ENCODE results near the gene AMOTL1.
"Not testable (repeated sequence)": the region's sequence is repeated elsewhere in the genome, so short reads cannot be mapped to it uniquely, and the experiment has no call there.

The AMOTL1 gene

DNA sequence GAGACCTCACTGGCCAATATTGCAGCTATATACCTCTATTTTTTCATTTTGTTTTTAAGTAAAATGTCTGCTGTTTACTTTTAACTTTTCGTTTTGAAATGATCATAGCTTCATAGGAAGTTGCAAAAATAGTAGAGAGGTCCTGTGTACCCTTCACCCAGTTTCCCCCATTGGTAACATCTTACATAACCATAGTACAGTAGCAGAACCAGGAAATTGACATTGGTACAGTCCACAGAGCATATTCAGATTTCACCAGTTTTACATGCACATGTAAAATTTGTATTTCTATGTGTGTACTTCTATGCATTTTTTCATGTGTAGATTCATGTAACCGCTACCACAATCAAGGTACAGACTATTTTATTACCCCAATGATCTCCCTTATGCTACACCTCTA, 3.8 kb downstream of the AMOTL1 start:
- DNase-seq, result no peak

DNA sequence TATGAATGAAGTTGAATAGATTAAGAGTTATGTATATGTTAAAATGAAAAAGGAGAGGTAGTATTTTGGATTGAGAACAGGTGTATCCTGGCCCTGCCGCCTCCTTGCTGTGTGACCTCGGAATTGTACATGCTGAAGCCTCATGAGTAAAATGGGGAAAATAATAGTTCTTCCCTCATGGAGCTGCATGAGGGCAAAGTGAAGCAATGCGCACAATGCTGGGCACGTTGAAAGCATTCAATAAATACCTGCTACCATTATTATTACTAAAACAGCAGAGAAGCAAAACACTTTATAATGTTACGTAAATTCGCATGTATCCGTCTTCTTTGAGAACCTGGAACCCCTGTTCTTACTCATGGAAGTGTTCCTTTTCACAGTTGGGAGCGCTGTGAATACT, 5.7 kb downstream of the AMOTL1 start:
- DNase-seq, result no peak

DNA sequence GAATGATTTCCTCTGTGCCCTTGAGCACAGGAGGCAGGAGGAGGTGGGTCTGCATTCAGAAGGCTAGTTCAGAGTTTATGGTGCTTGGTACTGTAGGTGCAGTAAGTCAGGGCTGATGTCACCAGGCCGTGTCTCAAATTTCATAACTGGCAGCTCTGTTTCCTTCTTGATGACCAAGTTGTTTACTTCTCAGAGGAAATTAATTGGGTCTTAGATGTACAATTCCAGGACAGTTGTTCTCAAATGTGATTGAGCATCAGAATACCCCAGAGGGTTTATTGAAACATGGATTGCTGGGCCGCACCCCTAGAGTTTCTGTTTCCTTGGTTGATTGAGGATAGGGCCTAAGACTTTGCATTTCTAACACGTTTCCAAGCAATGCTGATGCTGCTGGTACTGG, 6.2 kb downstream of the AMOTL1 start:
- no peak for DNase-seq

DNA sequence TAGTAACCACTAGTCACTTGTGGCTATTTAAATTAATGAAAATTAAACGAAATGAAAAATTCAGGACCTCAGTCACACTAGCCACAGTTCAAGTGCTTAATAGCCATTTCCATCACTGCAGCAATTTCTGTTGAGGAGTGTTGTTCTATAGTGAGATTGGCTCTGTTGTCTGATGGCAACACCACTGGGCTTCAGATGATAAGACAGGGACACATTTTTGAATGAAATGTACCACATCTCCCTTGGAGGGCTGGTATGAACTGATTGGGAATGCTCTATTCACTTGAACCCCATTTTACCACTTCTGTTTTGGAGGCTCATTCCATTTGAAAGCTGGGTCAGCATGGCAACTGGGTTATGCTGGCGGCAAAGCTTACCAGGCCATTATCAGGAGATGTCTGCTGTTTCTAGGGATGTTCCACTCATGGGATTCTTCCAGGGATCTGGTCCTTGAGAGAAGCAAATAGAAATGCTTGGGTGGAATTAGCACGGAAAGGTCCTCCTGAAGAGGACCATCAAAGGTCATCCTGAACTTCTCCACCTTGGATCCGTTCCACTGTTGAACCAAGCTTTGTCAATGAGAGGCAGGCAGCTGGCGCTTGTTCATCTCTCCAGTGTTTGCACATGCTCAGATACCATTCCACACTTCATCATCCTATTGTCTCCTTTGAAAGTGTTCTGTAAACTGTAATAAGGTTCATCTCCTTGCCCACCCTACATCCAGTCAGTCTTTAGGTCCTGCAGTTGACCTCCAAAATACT, 7.6 kb downstream of the AMOTL1 start:
- no peak for DNase-seq

DNA sequence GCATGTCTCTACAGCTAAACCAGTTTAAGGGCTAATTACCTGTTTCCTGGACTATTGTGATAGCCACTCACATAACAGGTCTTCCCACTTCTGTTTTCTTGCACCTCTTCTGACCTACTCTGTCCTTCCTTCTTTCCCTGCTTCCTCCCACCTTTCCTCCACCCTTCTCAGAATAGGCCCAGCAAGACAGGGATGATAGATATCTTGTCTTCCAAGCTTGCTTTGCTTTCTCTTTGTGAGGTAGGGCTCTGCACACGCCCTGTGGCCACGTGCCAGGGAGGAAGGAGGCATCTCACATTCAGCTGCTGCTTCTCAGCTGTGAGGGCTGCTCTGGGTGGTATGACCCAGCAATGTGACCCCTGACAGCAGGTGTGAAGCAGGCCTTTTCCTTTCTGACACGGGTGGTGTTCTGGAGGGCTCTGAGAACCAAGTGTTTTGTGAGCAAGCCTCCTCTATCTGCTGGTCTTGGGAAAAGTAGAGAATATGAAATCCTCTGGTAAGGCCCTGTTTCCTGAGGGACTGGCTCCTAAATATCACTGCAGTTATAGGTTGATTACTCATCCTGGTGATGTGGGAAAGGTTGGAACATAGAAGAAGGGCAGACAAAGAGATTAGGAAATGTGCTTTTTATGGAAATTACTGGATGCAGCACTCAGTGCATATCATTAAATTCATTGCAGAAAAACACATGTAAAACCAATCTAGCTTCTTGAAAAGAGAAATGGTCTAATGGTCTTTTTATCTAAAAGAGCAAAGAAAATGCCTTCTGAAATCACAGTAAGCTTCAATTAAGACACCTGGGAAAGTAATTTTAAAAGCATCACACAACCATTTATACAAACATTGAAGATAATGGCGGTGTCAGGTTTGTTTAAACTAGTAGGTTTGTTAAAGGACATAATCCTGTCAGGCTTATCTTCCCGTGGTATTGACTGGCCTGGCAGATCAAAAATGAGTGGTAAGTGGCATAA, 8.5 kb downstream of the AMOTL1 start:
- peak; percentile 68 for DNase-seq

DNA sequence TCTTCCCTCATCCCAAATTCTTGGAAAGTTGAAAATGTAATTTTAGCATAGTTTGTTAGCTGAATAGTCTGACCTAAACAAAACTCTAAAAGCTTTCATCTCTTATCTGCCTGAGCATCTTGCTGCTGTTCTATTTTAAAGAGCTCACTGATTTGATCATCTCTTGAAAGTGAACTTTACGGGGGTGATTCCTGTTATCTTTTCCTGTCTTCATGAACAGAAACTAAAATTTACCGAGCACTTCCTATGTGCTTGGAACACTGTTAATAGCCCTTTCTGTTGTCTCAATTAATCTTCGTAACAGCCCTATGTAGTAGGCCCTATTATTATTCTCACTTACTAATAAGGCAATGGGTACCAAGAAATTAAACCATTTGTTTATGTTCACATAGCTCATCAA, 12.3 kb downstream of the AMOTL1 start:
- DNase-seq, result no peak

DNA sequence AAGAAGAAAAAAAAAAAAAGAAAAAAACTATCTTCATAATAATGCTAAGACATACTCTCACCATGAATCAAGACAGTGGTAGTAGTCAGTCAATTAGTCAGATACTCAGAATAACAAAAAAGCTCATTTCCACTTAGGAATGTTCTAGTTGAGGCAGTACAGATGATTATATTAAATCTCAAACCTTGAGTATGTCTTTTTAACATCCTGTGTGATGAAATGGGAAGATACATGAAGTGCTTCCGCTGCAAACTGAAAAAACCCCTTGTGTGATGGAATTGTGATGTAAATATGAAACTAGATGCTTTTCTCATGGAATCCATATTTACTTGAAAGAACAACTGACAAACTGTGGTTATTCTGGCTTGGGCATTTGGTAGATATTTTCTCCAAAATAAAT, 13.7 kb downstream of the AMOTL1 start:
- DNase-seq, result peak; percentile 54

DNA sequence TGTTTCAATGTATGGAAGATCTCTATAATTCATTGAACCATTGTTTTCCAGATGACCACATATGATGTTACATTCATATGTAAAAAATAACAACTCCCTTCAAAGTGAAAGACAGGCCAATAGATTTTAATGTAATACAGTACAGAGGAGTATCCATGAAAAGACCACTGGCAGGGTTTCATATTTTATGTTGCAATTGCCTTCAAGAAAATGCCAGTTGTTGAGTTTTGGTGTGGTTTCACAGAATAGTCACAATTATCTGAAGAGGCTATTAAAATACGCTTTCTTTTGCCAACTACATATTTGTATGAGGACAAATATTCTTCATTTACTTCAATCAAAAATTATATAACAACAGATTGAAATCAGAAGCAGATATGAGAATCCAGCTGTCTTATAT, 14.3 kb downstream of the AMOTL1 start:
- DNase-seq, result no peak

DNA sequence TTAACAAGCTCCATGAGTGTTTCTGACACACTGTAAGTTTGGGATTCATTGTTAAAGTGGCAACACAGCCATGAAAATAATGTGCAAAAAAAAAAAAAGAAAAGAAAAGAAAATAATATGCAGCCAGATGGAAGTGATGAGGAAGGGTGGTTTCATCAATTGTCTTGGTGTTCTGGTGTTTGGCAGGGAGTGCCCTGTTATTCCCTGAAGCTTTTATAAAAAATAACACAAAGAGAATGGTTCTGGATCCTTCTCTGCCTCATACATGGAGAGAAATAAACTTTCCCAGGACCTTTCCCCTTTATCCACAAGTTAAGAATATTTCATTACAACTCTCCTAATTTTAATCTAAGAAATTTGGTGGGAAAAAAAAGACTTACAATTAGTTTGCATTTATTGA, 16.7 kb downstream of the AMOTL1 start:
- no peak for DNase-seq

DNA sequence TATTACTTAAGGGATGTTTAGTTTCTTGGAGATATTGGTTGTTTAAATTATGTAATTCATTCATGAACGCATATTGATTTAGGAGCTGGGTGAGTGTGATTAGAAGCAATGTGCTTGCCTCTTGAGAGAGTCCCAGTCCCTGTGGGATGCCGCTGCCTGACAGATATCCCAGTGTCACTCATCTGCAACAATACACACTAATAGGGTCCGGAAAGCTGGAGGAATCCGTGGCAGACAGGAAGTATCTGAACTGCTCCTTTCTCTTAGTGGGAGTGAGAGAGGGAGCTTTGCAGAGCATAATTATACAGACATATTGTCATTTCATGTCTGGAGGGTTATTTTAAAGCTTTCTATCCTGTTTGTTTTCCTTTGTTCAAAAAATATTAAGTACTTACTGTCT, 17.4 kb downstream of the AMOTL1 start:
- no peak for DNase-seq

DNA sequence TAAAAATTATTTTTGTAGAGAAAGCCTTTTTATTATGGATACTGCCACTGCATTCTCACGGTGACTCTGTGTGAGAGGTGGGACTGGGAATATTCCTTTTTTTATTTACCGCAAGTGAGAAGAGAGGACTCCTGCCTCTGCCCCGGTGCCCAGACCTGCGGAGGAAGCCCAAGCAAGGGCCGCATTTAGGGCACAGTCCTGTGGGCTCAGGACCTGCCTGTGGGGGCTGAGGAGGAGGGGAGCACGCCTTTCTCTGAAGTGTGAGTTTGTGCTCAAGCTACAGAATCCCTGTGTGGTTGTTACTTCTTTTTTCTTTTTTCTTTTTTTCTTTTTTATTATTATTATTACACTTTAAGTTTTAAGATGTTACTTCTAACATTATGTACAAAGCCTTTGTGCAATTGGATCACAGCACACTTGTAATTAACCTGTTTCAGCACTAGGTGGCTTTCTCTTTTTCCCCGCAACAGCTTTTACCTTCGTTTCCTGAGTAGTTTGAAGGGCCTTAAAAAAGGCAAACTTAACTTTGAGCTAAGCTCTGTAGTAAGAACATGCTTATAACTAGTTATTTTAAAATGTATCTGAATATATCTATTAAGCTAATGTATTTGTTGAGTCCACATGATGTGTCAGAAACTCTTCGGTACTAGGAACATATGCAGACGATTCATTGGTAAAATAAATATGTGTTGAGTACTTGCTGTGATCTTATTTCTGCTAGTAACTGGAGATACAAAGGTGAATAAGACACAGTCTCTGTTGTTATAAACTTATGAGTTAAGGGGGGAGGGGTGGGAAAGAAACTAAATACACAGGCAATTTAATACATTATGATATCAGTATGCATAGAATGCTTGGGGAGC, 18.3 kb downstream of the AMOTL1 start:
- DNase-seq, result peak; percentile 45

DNA sequence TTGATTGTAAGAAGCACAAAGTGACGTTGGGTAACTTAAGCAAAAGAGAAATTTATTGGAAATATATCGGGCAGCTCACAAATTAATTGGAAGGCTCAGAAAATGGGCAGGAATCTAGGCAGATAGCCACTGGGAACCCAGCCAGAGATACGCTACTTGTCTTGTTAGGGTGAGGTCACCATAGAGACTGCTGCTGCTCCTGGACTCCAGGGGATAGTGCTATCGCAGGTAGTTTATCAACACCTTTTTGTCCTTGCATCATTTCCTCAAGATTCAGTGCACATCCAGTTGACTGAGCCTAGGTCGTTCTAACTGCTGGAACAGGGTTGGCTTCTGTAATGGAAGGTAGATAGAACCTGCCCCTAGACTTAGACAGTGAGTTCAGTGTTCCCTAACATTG, 19.6 kb downstream of the AMOTL1 start:
- DNase-seq, result no peak

DNA sequence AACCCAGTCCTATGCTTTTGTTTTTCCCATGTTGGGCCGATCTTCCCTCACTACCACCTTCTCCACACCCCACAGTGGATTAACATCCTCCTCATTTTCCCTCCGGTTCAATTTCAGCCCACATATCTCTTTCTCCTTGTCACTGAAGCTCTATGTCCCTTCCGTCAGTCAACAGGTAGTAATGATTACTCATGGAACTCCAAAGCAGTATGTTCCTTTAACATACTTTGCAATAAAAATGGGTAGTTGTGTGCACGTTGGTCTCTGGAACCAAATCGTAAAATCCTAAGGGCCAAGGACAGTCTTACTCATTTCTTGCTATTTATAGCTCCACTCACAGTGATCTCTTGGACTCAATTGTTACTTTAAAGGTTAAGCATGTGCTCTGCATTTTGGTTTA, 20.2 kb downstream of the AMOTL1 start:
- no peak for DNase-seq

DNA sequence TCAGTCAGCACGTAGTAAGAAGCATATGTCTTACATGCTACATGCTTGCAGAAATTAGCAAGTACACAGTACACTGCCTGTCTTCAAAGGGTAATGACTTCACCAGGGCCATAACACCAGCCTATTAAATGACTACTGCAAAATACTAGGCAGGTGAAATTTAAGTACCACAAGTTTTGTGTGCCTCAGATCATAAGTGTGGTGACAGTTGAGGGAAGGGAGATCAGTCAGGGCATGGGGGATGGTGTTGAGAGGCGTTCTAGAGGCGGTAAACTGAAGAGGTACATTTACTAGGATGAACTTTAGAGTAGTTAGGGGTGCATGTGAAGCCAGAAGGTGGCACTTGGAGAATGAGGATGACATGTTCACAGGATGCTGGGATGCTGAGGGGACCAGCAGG, 22.0 kb downstream of the AMOTL1 start:
- no peak for DNase-seq

DNA sequence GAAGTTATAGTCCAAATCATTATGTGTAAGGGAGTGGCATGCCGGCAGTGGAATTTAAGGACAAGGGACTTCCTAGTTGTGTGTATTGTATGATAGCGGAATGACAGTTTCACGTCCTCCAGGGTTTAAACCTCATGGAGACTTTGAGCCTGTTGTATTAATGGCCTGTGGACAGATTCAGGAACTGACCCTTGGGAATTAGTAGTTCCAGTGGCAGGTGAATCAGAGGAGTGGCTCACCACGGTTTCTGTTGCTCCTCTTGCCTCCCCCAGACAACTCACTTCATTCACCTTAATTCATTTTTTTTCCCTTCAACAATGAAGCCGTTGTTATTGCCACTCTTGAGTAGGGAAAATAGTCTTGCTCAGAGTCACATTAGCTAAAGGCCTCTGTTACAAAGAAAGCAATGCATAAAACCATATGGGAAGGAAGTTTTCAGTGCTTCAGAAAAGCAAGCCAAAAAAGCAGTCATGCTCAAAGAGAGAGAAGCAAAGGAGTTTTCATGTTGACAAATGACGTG, 22.6 kb downstream of the AMOTL1 start:
- peak; percentile 40 for DNase-seq

DNA sequence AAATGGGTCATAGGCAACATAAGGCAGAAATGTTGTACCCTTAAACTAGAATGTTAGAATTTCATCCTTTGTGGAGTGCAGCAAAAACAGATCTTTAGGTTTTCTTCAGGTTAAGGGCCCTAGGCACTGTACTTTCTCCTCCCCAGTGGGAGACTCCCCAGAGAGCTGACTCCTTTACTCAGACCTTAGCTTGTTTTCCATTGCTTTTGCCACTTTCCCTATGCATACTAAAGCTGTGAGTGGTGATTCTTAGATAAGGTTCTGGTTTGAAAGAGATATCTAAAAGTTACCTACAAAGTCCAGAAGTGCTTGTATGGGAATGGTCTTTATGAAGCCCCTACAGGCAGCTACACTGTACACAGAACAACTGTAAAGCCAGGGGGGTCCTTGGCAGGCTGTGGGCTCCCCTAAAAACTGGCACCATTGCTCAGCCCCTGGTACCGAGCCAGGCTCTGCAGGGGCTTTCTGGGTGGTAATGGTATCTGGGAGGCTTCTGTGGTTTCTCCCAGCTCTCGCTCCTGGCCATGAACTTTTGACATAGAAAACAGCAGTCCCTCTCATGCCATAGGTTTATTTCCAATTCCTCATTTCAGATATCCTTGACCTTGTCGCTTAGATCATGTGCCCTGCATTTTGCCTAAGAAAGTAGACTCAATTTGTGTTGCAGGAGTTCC, 23.2 kb downstream of the AMOTL1 start:
- DNase-seq, result no peak

DNA sequence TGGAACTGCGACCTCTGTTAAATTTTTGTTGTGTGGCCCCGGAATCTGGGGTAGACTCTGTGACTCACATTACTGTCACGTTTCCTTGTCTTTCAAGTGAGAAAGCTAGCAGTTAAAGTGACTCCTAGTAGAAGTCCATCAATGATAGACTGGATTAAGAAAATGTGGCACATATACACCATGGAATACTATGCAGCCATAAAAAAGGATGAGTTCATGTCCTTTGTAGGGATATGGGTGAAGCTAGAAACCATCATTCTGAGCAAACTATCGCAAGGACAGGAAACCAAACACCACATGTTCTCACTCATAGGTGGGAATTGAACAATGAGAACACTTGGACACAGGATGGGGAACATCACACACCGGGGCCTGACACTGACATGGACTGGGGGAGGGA, 23.8 kb downstream of the AMOTL1 start:
- DNase-seq, result not testable (repeated sequence)

DNA sequence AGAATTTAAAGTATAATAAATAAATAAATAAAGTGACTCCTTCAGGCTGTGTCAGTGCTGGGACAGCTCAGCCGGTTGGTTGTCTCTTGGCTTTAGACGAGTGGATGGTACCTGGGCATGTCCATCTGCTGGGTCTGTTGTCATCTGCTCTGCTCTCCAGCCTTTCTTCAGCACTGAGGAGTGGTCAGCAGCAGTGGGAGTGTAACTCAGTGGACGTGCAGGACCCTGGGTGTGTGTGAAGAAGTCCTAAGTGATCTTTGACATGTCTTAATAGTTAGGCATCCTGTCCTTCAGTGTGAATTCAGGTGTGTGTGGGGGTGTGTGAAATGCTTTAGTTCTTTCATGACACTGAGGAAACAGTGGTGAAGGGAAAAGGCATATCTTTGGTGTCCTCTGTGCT, 24.3 kb downstream of the AMOTL1 start:
- DNase-seq, result no peak

DNA sequence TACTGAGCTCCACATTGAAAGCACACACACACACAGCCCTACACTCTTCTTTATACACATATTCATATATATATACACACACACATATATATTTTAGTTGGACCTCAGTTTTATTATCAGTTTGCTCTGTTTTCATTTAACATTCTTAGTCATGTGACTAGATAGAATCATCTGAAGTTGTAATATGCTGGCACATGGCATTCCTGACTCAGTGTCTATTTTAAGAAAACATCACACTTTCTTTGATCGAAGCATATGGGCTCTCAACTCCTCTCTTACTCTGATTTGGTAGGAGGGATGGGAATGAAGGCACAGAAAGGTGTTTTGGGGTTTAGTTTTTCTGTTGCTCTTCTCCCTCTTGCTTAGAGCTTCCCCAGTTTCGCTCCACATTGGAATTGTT, 24.8 kb downstream of the AMOTL1 start:
- peak; percentile 42 for DNase-seq

DNA sequence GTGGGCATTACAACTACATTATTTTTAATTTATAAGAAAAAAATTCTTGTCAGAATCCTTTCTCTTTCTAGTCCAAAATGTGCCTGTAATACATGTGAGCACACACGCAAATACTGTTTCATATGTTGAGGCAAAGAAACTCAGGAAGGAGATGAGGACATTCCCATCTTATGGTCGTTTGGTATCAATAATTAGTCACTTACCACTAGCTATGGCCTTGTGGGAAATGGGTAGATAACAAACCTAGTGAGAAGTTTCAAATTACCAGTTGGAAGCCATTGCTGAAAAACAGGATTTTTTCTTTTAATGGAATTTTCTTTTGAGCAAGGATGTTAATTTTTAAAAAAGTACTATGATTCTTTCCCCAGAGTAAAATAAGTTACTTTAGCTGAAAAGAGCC, 25.7 kb downstream of the AMOTL1 start:
- no peak for DNase-seq

DNA sequence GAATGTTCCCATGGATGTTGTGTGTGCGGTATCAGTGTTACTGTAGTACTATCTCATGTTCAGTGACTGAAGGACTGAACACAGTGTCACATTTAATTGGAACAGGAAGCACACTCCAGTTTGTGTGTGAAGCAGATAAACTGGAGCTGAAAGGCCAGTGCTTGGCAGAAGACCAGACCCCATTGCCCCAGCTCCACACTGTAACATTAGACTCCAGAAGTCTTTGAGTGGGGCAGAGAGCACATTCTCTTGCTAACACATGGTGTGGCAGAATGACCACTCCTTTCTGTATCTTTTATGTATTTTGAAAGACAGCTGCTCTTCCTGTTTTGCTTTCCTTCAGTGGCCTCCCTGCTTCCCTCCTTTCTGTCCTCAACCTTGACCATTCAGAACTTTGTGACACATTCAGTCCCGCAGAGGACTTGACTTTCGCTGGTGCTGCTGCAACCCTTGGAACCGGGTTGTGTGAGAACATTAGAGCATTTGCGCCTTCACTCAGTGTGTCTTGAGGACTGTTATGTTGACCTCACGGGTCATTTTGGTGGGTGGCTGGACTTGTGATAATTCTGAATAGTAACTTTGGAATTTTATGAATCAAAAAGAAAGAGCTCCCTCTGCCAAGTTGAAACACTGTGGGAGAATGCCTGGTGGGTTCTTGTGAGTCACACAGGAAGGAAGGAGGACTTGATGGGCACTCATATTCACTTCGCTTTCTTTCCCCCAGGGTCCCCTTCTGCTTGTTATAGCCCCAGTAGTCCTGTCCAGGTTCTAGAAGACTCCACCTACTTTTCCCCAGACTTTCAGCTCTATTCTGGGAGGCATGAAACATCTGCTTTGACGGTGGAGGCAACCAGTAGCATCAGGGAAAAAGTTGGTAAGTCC, 26.4 kb downstream of the AMOTL1 start:
- peak; percentile 96 for DNase-seq
